ENCODE data around the gene SCAMP1.

Gene SCAMP1, protein sequence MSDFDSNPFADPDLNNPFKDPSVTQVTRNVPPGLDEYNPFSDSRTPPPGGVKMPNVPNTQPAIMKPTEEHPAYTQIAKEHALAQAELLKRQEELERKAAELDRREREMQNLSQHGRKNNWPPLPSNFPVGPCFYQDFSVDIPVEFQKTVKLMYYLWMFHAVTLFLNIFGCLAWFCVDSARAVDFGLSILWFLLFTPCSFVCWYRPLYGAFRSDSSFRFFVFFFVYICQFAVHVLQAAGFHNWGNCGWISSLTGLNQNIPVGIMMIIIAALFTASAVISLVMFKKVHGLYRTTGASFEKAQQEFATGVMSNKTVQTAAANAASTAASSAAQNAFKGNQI

DNA sequence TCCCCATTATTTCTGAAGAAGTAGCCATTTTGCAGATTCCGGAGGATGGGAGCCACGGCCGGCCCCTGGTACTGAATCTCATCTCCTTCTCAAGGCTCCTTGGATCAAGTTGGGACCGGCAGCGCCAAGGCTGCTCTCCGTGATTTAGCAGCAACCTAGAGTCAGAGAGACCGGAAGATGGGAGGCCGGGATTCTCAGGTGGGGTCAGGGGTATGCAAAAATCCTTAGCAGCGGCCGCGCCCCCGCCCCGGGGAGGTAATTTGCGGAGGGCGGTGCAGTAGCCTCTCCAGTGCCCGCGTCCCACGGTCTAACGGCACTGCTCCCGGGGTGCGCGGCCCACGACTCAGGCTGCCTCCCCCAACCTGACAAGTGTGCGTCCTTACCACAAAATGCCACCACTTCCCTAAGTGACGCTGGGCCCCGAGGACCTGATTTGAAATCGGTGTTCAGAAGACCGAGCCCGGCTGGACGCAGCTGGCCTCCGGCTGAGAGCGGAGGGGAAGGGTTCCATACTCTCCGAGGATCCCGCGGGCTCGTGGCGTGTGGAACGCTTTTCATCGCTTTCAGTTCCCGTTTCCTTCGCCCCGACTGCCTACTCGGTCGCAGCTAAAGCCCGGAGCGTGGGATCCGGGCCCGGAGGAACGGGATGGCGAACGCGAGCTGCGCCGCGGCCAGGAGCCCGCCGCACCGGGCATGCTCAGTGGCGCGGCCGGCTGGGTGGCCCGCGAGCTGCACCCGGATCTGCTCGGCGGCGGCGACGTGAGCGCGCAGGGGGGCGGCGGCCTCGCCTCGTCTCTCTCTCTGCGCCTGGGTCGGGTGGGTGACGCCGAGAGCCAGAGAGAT, at the start of gene SCAMP1:
Gene SCAMP1, plus strand, starts transcription at position 787 of the 843 bp plus-strand sequence. Its CDS starts 55 bp downstream, at position 842.
- Mint-ChIP-seq H3K9me3 (no peaks in the 10 kb centered on the region), H3K4me3 (peak within 1 kb of the TSS; percentile 95), H3K27me3 (no peaks in the 10 kb centered on the region), H3K27ac (peak within 1 kb of the TSS; percentile 95), H3K36me3 (peaks cover 18% of the 10 kb centered on the region), H3K4me1 (peaks cover 30% of the 10 kb centered on the region)
- DNase-seq: peak; percentile 92
- CTCF ChIA-PET: interaction anchor here (0.6 to 1.7 kb wide), 3 partner anchors 13 to 119 kb away, joined by 3 to 16 read pairs (median 3); partner anchors contain the start of gene AP3B1

DNA sequence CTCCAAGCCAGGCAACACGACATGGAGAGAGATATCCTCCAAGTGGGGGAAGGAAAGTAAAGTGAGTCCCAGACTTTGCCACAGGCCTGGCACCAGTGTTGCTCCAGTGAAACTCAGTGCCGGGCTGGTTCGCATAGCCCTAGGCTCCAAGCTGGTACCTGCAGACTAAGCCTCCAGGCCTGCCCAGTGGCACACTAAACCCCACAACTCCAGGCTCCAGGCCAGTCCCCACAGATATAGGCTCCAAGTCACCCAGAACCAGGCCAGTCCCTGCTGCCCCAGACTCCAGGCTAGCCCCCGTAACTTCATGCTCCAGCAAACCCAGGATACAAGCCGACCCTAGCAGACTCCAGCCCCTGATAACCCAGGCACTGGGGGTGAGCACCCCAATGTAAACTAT, 42.9 kb upstream of the SCAMP1 start:
- no peaks in the 10 kb centered on the region for H3K36me3 Mint-ChIP-seq
- peaks cover 8% of the 10 kb centered on the region for H3K27me3 Mint-ChIP-seq
- H3K4me1 Mint-ChIP-seq: no peaks in the 10 kb centered on the region
- CTCF ChIA-PET: no interaction called here
- H3K4me3 Mint-ChIP-seq: no peak overlapping the region
- no peak for DNase-seq
- H3K9me3 Mint-ChIP-seq: no peaks in the 10 kb centered on the region
- no peak overlapping the region for H3K27ac Mint-ChIP-seq

DNA sequence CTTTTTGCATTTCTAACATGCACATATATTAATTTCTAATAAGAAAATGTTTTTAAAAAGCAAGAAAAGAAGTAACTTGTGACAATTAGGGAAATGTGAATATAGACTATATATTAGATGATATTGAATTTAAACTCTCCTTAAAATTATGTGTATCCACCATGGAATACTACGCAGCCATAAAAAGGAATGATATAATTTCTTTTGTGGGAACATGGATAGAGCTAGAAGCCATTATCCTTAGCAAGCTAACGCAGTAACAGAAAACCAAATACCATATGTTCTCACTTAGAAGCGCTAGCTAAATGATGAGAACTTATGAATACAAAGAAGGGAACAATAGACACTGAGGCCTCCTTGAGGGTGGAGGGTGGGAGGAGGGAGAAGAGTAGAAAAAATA, 42.1 kb upstream of the SCAMP1 start:
- H3K27ac Mint-ChIP-seq: no peak overlapping the region
- no peaks in the 10 kb centered on the region for H3K9me3 Mint-ChIP-seq
- H3K27me3 Mint-ChIP-seq: peaks cover 5% of the 10 kb centered on the region
- DNase-seq: no peak
- CTCF ChIA-PET: no interaction called here
- no peaks in the 10 kb centered on the region for H3K4me1 Mint-ChIP-seq
- H3K4me3 Mint-ChIP-seq: no peak overlapping the region
- H3K36me3 Mint-ChIP-seq: no peaks in the 10 kb centered on the region

DNA sequence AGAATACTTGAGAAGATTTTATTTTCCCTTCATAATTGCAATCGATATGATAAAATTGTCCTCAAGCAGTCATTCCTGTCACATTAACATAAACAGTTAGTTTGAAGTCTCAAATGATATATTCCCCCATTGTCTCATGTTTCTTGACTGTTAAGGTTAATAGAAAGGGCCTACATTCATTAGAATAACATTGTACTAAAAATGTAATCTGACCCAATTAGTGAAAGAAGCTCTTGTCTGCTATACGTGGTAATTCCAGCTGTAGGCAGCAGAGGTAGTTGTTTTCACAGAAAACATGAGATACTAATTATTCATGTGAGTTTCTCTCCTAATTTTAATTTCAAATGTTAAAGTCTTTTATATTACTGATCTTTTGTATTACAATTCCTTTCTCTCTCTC, 40.0 kb upstream of the SCAMP1 start:
- no peak for DNase-seq
- Mint-ChIP-seq H3K27me3 (peaks cover 4% of the 10 kb centered on the region), H3K9me3 (no peaks in the 10 kb centered on the region), H3K27ac (no peak overlapping the region), H3K4me3 (no peak overlapping the region), H3K36me3 (no peaks in the 10 kb centered on the region), H3K4me1 (no peaks in the 10 kb centered on the region)
- CTCF ChIA-PET: interaction anchor here (0.6 to 1.4 kb wide), 6 partner anchors 9 to 645 kb away, joined by 3 to 5 read pairs (median 3); no protein-coding TSS in a partner anchor

DNA sequence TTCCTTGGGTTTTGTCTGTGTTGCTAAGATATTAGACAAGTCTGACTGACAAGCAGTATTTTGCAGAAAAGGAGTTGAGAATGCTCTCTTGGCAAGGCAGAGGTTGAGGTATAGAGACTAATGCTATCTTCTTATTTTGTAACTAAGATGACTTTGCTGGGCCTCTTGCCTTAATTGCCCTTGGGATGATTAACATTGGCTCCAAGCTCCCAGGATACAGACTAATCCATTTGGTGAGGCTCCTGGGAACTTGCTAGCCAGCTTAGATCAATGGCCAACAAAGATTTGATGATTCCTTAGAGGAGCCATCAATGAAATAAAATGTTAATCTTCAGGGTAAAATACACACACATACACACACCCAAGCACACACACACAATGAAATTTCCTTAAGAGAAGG, 37.2 kb upstream of the SCAMP1 start:
- no peak overlapping the region for H3K4me3 Mint-ChIP-seq
- no peaks in the 10 kb centered on the region for H3K36me3 Mint-ChIP-seq
- H3K27ac Mint-ChIP-seq: no peak overlapping the region
- H3K9me3 Mint-ChIP-seq: no peaks in the 10 kb centered on the region
- CTCF ChIA-PET: no interaction called here
- no peak for DNase-seq
- H3K27me3 Mint-ChIP-seq: peaks cover 8% of the 10 kb centered on the region
- H3K4me1 Mint-ChIP-seq: no peaks in the 10 kb centered on the region

DNA sequence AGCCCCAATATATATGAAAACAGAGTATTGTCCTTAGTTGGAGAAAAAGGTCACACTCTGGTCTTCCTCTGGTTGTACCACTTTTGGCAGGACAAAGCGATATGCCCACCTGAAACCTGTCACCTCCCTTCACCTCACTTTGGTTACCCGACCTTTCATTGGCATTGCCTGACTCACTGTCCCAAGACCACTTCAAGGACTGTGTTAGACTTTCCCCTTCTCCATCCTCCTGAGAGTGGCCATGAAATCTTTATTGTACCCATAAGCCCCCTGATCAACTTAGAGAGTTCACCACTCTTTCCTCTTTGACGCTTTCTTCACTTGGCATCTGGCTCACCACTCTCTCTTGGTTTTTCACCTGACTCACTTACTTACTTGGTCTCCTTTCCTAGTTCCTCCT, 33.5 kb upstream of the SCAMP1 start:
- Mint-ChIP-seq H3K4me3 (no peak overlapping the region), H3K36me3 (no peaks in the 10 kb centered on the region), H3K27ac (no peak overlapping the region), H3K9me3 (no peaks in the 10 kb centered on the region), H3K4me1 (no peaks in the 10 kb centered on the region), H3K27me3 (peaks cover 7% of the 10 kb centered on the region)
- CTCF ChIA-PET: no interaction called here
- DNase-seq: no peak

DNA sequence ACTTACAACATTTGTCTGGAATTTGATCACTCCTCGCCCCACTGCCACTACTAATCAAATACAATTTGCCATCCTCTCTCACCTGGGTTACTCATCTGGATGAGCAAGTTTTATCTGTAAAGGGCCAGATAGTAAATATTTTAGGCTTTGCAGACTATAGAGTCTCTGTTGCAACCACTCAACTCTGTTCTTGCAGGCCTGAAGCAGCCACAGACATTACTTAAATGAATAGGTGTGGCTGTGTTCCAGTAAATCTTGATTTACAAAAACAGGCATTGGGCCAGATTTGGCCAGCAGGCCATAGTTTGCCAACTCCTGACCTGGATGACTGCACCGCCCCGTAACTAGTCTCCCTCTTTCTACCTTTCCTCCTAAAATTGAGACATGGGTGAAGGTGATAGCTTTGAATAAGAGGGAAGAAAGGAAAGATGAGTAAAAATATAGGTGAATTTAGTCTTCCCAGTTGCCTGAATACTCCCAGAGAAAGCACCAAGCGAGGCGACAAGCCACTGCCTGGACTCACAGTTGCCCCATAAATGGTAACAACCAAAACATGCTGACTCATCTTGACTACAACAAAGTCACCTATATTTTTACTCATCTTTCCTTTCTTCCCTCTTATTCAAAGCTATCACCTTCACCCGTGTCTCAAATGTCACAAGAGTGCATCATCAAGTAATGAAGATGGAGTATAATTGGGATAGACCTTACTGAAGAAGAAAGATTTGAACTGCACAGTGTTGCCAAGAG, 32.5 kb upstream of the SCAMP1 start:
- H3K27me3 Mint-ChIP-seq: peaks cover 7% of the 10 kb centered on the region
- no peaks in the 10 kb centered on the region for H3K9me3 Mint-ChIP-seq
- no peak overlapping the region for H3K4me3 Mint-ChIP-seq
- DNase-seq: no peak
- H3K27ac Mint-ChIP-seq: no peak overlapping the region
- H3K4me1 Mint-ChIP-seq: no peaks in the 10 kb centered on the region
- no peaks in the 10 kb centered on the region for H3K36me3 Mint-ChIP-seq
- CTCF ChIA-PET: interaction anchor here (0.5 kb wide), 1 partner anchor 127 kb away, joined by 3 read pairs; no protein-coding TSS in a partner anchor

DNA sequence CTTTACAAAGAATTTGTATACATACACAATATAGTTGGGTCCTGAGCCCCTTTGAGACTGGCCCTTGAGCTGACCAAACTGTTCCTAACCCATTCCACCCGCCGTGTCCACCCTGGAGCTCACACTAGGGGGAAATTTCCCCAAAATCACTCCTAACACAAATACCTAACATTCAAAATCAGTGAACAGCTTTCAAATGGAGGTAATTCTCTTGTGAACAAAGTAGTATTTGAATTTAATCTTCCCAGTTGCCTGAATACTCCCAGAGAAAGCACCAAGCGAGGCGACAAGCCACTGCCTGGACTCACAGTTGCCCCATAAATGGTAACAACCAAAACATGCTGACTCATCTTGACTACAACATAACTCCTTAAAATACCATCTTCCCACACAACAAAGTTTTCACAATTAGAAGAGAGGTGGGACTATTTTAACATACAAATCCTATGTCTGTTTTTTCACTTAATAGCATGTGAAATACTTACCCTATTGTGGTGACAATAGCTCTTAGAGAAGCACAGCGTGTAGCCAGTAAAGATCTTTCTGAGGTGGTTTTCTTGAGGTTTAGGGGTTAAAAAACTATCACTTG, 31.7 kb upstream of the SCAMP1 start:
- Mint-ChIP-seq H3K4me3 (no peak overlapping the region), H3K27ac (no peak overlapping the region), H3K36me3 (no peaks in the 10 kb centered on the region), H3K9me3 (no peaks in the 10 kb centered on the region), H3K4me1 (no peaks in the 10 kb centered on the region), H3K27me3 (peaks cover 7% of the 10 kb centered on the region)
- CTCF ChIA-PET: interaction anchor here (0.6 kb wide), 1 partner anchor 8 kb away, joined by 3 read pairs; no protein-coding TSS in a partner anchor
- DNase-seq: no peak

DNA sequence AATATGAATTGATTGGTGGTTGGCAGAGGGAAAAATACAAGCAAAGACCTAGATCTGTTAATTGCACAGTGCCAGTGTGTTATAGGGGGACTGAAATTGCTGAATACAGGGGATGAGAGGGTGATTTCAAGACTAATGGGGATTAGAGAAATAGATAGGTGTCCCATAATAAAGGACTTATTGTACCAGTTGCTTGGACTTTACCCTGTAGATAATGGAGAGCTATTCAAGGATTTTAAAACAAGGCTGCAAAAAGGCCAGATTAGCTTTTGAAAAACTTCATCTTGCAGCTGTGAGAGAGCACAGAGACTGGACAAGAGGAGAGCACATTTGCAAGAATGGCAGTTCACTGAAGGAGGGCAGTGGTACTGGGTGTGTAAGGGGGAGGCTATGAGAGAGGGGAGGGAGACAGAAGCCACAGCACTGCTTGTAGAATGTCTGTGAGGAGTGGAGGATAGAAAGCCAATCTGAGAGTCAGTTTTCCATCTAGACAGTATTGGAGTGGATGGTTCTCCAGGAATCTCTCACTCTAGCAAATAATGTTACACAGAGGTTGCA, 28.8 kb upstream of the SCAMP1 start:
- Mint-ChIP-seq H3K36me3 (no peaks in the 10 kb centered on the region), H3K9me3 (peaks cover under 1% of the 10 kb centered on the region), H3K4me1 (no peaks in the 10 kb centered on the region), H3K4me3 (no peak overlapping the region), H3K27ac (no peak overlapping the region), H3K27me3 (peaks cover 18% of the 10 kb centered on the region)
- CTCF ChIA-PET: no interaction called here
- no peak for DNase-seq

DNA sequence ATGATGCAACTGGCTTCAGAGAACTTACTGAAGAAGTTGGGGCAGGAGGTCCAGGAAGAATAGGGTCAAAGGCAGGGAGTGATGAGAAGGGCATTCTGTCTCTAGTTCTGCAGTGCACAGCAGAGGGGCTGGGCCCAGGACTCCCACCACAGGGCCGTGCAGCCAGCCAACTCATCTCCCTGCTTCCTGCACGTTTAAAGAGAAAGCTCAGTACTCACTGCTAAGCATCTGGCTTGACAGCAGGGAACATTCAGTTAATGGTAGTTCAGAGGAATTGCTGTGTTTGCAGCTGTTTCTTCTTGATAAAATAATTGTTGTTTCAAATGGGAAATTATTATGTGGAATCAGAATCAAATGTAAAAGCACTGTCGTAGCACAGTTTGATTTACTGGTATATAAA, 25.6 kb upstream of the SCAMP1 start:
- H3K4me1 Mint-ChIP-seq: no peaks in the 10 kb centered on the region
- H3K27me3 Mint-ChIP-seq: peaks cover 26% of the 10 kb centered on the region
- no peaks in the 10 kb centered on the region for H3K36me3 Mint-ChIP-seq
- H3K9me3 Mint-ChIP-seq: peaks cover 5% of the 10 kb centered on the region
- CTCF ChIA-PET: no interaction called here
- DNase-seq: no peak
- H3K4me3 Mint-ChIP-seq: no peak overlapping the region
- no peak overlapping the region for H3K27ac Mint-ChIP-seq

DNA sequence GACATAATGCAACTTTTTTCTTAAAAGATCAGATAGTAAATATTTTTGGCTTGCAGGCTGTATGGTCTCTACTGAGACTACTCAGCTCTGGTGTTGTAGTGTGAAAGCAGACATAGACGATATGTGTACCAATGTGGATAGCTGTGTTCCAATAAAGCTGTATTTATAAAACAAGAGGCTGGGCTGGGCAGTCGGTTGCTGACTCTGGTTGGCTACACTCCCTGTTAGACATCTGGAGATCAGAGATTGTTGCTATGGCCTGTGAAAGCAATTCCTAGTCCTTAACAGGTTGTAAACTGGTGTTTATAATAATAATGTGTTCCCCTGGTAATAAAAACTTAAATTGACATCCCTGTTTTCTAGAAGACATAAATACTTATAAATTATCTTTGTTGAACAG, 24.4 kb upstream of the SCAMP1 start:
- Mint-ChIP-seq H3K9me3 (peaks cover 5% of the 10 kb centered on the region), H3K4me1 (no peaks in the 10 kb centered on the region), H3K36me3 (no peaks in the 10 kb centered on the region), H3K4me3 (no peak overlapping the region), H3K27me3 (peaks cover 26% of the 10 kb centered on the region), H3K27ac (no peak overlapping the region)
- no peak for DNase-seq
- CTCF ChIA-PET: no interaction called here

DNA sequence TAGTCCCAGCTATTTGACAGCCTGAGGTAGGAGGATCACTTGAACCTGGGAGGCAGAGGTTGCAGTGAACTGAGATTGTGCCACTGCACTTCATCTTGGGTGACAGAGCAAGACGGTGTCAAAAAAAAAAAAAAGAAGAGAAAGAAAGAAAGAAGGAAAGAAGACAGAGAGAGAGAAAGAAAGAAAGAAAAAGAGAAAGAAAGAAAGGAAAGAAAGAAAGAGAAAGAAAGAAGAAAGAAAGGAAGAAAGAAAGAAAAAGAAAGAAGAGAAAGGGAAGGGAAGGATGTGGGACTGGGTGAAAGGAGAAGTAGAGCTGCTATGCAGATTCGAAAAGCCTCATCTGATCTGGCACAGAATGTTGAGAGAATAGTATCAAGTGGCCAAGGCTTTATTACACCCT, 23.7 kb upstream of the SCAMP1 start:
- no peak for DNase-seq
- Mint-ChIP-seq H3K4me1 (no peaks in the 10 kb centered on the region), H3K27me3 (peaks cover 23% of the 10 kb centered on the region), H3K4me3 (no peak overlapping the region), H3K27ac (no peak overlapping the region), H3K9me3 (peaks cover 5% of the 10 kb centered on the region), H3K36me3 (no peaks in the 10 kb centered on the region)
- CTCF ChIA-PET: no interaction called here

DNA sequence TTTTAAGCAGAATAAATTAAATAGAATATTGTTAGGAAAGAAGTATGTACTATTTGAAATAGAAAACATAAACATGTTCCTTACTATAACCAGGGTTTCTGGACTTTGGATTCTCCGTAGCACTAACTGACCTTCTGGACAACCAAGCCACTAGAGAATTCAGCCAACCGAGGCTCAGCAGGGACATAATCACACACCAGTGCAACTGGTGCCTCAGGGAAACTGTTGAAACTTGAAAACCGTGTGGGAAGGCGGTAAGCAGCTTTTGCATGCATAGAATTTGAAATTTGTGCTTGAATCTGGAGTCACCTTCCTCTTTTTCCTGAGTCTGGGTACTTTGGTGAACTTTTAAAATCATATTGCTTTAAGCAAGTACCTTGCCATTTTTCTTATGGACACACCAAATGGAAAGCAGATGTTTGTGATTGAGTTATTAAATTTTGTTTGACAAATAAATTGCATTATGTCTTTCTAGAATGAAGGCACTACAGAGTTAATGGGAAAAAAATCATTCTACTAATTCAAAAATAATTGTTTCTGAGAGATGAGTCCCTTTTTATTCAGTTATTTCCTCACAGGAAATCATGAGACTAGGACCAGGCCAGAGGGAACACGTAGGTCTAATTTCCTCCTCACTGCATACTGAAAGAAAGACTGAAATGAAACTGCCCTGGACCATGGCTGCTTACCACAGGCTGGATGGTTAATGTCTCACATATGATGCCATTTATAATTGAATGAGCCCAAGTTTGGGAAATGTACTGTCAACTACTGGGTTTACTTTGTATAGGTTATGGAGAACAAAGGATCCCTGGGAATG, 20.6 kb upstream of the SCAMP1 start:
- no peak overlapping the region for H3K4me3 Mint-ChIP-seq
- H3K27ac Mint-ChIP-seq: no peak overlapping the region
- CTCF ChIA-PET: no interaction called here
- no peaks in the 10 kb centered on the region for H3K4me1 Mint-ChIP-seq
- H3K27me3 Mint-ChIP-seq: peaks cover 19% of the 10 kb centered on the region
- peaks cover 5% of the 10 kb centered on the region for H3K9me3 Mint-ChIP-seq
- no peak for DNase-seq
- no peaks in the 10 kb centered on the region for H3K36me3 Mint-ChIP-seq
